ENCODE data around the gene SNX18.

The SNX18 gene

GRCh38 chr5:54595721-54596120 lies 78.2 kb downstream of the SNX18 start:
- TF ChIP-seq CTCF (IDR thresholded peaks at IDR 0.05; ENCODE audit: low read depth, low read length): no peak
- no peak overlapping the region for H3K4me3 ChIP-seq (ENCODE audit: low read depth, low read length)

Measured in WI38 (cell line).